Small intestine (tissue), 7 donors: ENCODE results near the gene BABAM2. TPM values are rescaled to one million over a fixed set of nuclear protein-coding genes. Genes with fewer than 3 reads are reported as not detected.

ENCODE experiments used
- DNase-seq, 2 donors: peaks; one replicate each; pipeline versions ENCODE4 v3.0.0 to v3.0.0-alpha.2; 2013
- FAIRE-seq: peaks from 2 replicates; lab custom pipeline; 2012; peaks lifted over from hg19 to GRCh38; lab: Jason Lieb, UNC
- H3K27ac ChIP-seq, 3 donors: one replicate each; pipeline ENCODE4 v1.5.1; 2013; ENCODE audit warnings: low read length in 2 of 3, mild to moderate bottlenecking in 2 of 3, control low read depth in 1 of 3, inconsistent platforms in 1 of 3, low read depth in 1 of 3, moderate library complexity in 1 of 3
- H3K27me3 ChIP-seq, 3 donors: one replicate each; pipeline ENCODE4 v1.6.1; 2013; ENCODE audit warnings: low read length in 3 of 3, inconsistent platforms in 1 of 3; ENCODE audit not compliant: control insufficient read depth in 3 of 3, insufficient read depth in 3 of 3
- H3K36me3 ChIP-seq, 3 donors: one replicate each; pipeline ENCODE4 v1.6.1; 2013; ENCODE audit warnings: low read length in 3 of 3, inconsistent platforms in 1 of 3, low read depth in 1 of 3, mild to moderate bottlenecking in 1 of 3, moderate library complexity in 1 of 3; ENCODE audit not compliant: control insufficient read depth in 3 of 3, insufficient read depth in 2 of 3
- H3K4me1 ChIP-seq, 3 donors: one replicate each; pipeline ENCODE4 v1.6.1; 2013; ENCODE audit warnings: low read length in 2 of 3, inconsistent platforms in 1 of 3, low read depth in 1 of 3, mild to moderate bottlenecking in 1 of 3, moderate library complexity in 1 of 3; ENCODE audit not compliant: control insufficient read depth in 3 of 3, insufficient read depth in 2 of 3
- H3K4me3 ChIP-seq, 3 donors: one replicate each; pipeline ENCODE4 v1.5.1; 2013; ENCODE audit warnings: low read length in 3 of 3, control low read depth in 1 of 3, inconsistent platforms in 1 of 3, low read depth in 1 of 3, mild to moderate bottlenecking in 1 of 3, moderate library complexity in 1 of 3
- H3K9me3 ChIP-seq, 2 donors: one replicate each; pipeline ENCODE4 v1.6.1; 2013; ENCODE audit warnings: low read depth in 1 of 2, low read length in 1 of 2; ENCODE audit not compliant: control insufficient read depth in 2 of 2, insufficient read depth in 1 of 2
- WGBS, 3 donors: extraction: QIAGEN DNeasy Blood & Tissue Kit; methylation state at CpG; one replicate each; pipeline ENCODE4 v1.1.7; 2013; 5-methylcytosine and 5-hydroxymethylcytosine counted together
- polyA plus RNA-seq, 4 donors: library from polyadenylated mRNA; stranded (reverse) in 3 of 4; unstranded in 1 of 4; fragments of 200-250 nt in 3 of 4; fragments of 120-200 nt in 1 of 4; gene quantifications; one replicate each; pipeline versions ENCODE4 v1.2.1 to v1.2.3, GENCODE V29; 2013
- donor health status: healthy with polysubstance abuse.
- donor health status: control.
- donor health status: control.
- donor health status: Bipolar disorder and iron deficiency.
- donor health status: healthy.

BABAM2 gene
- polyA plus RNA-seq, 4 donors = 19.5 to 38.6 (median 21.5) TPM

GRCh38 chr2:28201671-28202180, 311.2 kb downstream of the BABAM2 start:
- no peaks in the 10 kb centered on the region for H3K9me3 ChIP-seq
- H3K4me1 ChIP-seq = peaks cover 0 to 10% (median 3%) of the 10 kb centered on the region in 3 donors
- WGBS, 3 donors = 73 to 86% (median 86%) methylated on average over 7 of the region's 7 CpGs
- H3K27me3 ChIP-seq = no peaks in the 10 kb centered on the region
- H3K36me3 ChIP-seq = no peaks in the 10 kb centered on the region
- no peak for FAIRE-seq
- no peak overlapping the region for H3K4me3 ChIP-seq
- no peak overlapping the region for H3K27ac ChIP-seq
- no peak for DNase-seq

GRCh38 chr2:28202719-28203118, 312.2 kb downstream of the BABAM2 start:
- peak; percentile 56 to 68 for DNase-seq

DNA sequence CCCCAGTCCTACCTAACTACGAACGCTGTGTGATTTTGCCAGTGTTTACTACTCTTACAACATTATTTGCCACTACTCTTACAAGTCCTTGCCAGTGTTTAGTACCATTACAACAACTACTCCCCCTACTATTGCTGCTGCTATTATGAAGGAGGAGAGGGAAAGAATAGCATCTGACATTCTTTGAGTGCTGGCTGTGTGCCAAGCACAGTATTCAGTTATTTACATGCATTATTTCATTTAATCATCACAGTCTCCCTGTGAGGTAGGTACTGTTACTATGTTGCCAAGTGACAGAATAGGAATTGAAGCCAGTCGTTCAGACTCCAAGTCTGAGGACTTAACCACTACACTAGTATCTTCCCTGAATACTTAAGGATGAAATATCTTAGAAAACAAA, 316.2 kb downstream of the BABAM2 start:
- Histone ChIP-seq H3K4me1 (peaks cover 3 to 31% (median 9%) of the 10 kb centered on the region in 3 donors), H3K9me3 (no peaks in the 10 kb centered on the region), H3K27me3 (no peaks in the 10 kb centered on the region), H3K36me3 (no peaks in the 10 kb centered on the region), H3K27ac (no peak overlapping the region), H3K4me3 (no peak overlapping the region)
- WGBS, 3 donors = 76 to 83% (median 80%) methylated on average over 3 of the region's 3 CpGs
- FAIRE-seq (no peak), DNase-seq (no peak)

More at GRCh38 chr2:28202719-28203118, 312.2 kb downstream of the BABAM2 start:
- no peak for FAIRE-seq
- H3K36me3 ChIP-seq = no peaks in the 10 kb centered on the region
- H3K4me1 ChIP-seq = peaks cover 0 to 7% (median 0%) of the 10 kb centered on the region in 3 donors
- whole genome bisulfite sequencing, 3 donors = 56 to 79% (median 77%) methylated on average over 3 of the region's 3 CpGs
- H3K4me3 ChIP-seq = no peak overlapping the region
- H3K9me3 ChIP-seq = no peaks in the 10 kb centered on the region
- H3K27me3 ChIP-seq = no peaks in the 10 kb centered on the region
- H3K27ac ChIP-seq = peak overlapping the region in 1 of 3 donors; percentile 30

DNA sequence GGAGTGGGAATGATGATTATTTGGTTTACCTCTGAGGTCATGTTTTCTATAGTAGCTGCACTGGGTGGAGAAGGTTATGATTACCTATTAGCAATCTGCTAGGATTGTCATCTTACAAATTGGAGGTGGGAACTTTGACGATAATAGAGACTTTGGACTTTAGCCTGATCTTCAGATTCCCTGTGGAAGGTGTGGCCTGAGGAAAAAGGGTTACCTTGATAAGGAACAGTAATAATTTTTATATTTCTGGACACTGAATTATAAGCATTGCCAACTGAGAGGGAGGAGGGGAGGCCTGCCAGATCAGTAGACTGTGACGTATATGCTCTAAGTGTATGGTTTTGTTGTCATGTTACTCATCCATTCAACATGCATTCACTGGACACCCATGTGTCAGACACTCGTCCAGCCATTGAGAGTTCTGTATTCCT, 318.7 kb downstream of the BABAM2 start:
- H3K9me3 ChIP-seq = no peaks in the 10 kb centered on the region
- H3K4me1 ChIP-seq = peaks cover 3 to 31% (median 12%) of the 10 kb centered on the region in 3 donors
- H3K36me3 ChIP-seq = no peaks in the 10 kb centered on the region
- DNase-seq (peak; percentile 93 to 98), FAIRE-seq (peak; percentile 91)
- H3K27me3 ChIP-seq = no peaks in the 10 kb centered on the region
- WGBS, 3 donors = 13 to 58% (median 54%) methylated on average over 3 of the region's 3 CpGs
- H3K27ac ChIP-seq = peak overlapping the region; percentile 75 to 94 (median 87)
- H3K4me3 ChIP-seq = no peak overlapping the region

DNA sequence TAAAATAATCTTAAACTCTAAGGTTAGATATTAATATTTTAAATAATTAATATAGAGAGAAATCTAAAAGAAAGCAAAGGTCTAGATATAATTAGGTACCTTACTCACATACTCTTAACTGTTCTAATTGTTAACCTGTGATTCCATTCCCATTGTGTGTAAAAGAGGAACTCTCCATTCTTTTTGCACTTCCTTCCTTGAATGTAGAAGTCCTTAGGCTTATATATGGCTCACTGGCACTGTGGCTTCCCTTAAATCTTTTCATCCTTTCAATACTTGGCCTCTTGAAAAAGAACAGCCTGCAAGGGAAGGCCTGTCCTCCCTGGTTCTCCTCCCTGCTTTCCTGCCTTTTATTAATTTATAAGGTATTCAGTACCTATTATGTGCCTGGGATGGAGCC, 319.3 kb downstream of the BABAM2 start:
- DNase-seq = no peak
- Histone ChIP-seq H3K27ac (peak overlapping the region in 2 of 3 donors; percentile 71 to 94), H3K4me3 (no peak overlapping the region), H3K4me1 (peaks cover 3 to 31% (median 12%) of the 10 kb centered on the region in 3 donors), H3K9me3 (no peaks in the 10 kb centered on the region), H3K36me3 (no peaks in the 10 kb centered on the region), H3K27me3 (no peaks in the 10 kb centered on the region)
- no peak for FAIRE-seq

- Histone ChIP-seq H3K36me3 (no peaks in the 10 kb centered on the region), H3K4me1 (peaks cover 4 to 31% (median 12%) of the 10 kb centered on the region in 3 donors), H3K27ac (peak overlapping the region in 2 of 3 donors; percentile 71 to 94), H3K27me3 (no peaks in the 10 kb centered on the region), H3K4me3 (no peak overlapping the region), H3K9me3 (no peaks in the 10 kb centered on the region)
- DNase-seq (no peak), FAIRE-seq (no peak)
- WGBS, 3 donors = 78 to 100% (median 91%) methylated on average over 1 of the region's 1 CpG
Observed at GRCh38 chr2:28210535-28210934, 320.0 kb downstream of the BABAM2 start.

DNA sequence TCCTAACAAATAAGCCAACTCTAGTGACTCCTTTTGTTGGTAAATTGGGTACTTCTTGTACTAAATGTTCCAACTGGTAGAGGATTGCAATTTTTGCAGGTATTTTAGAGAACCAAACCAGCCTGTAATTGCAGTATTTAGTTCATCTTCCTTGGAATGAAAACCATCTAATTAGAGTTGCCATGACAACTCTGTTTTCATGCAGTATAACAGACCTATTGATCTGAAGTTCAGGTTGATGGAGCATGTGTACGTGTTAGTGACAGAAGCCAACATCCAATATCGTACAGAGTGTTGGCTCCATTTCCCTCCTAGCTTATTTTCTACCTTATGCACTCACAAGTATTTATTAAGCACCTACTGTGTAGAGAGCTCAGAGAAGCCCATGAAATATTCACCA, 325.8 kb downstream of the BABAM2 start:
- Histone ChIP-seq H3K4me1 (peaks cover 3 to 7% (median 6%) of the 10 kb centered on the region in 3 donors), H3K9me3 (no peaks in the 10 kb centered on the region), H3K36me3 (no peaks in the 10 kb centered on the region), H3K27me3 (no peaks in the 10 kb centered on the region), H3K4me3 (no peak overlapping the region), H3K27ac (no peak overlapping the region)
- WGBS, 3 donors = 22 to 69% (median 31%) methylated on average over 2 of the region's 2 CpGs
- no peak for DNase-seq
- no peak for FAIRE-seq

- no peaks in the 10 kb centered on the region for H3K36me3 ChIP-seq
- H3K27ac ChIP-seq = peak overlapping the region in 1 of 3 donors; percentile 20
- WGBS, 3 donors = 92 to 97% (median 93%) methylated on average over 3 of the region's 3 CpGs
- peaks cover 3 to 7% (median 6%) of the 10 kb centered on the region in 3 donors for H3K4me1 ChIP-seq
- FAIRE-seq = no peak
- H3K27me3 ChIP-seq = no peaks in the 10 kb centered on the region
- DNase-seq = no peak
- no peaks in the 10 kb centered on the region for H3K9me3 ChIP-seq
- no peak overlapping the region for H3K4me3 ChIP-seq
Observed at GRCh38 chr2:28217042-28217740, 326.7 kb downstream of the BABAM2 start.
